PC-3 (cell line): ENCODE results near the gene STXBP5. TPM values are rescaled to one million over a fixed set of nuclear protein-coding genes. Genes with fewer than 3 reads are reported as not detected.

Source experiments
- ATAC-seq: fragments of 200-7000 bp; cut with Tn5 transposase; 2 replicates; pipeline ENCODE4 v1.9.1; 2020; ENCODE audit warnings: mild to moderate bottlenecking, moderate library complexity
- BruUV-seq: library from RNA; stranded (reverse); fragments of 400-500 nt; replicated peaks from 2 replicates; lab custom pipeline; 2021; lab: Mats Ljungman, UMichigan
- CTCF ChIA-PET: fragments of 300-600 bp; sonication (Branson Sonifier 250); formaldehyde crosslinking; loops from one replicate; lab custom pipeline; 2022; ENCODE audit warnings: antibody characterized with exemption; lab: Charles Lee
- POLR2A ChIA-PET: fragments of 300-600 bp; sonication (Branson Sonifier 250); formaldehyde crosslinking; loops from one replicate; lab custom pipeline; 2022; ENCODE audit warnings: antibody characterized with exemption; ENCODE audit not compliant: unreplicated experiment; lab: Charles Lee
- DNase-seq: peaks from one replicate; pipeline ENCODE4 v3.0.0-alpha.2; 2015
- H2AFZ ChIP-seq: fragments of 300-600 bp; sonication (generic); 2 replicates; pipeline ENCODE4 v1.6.0; 2016; ENCODE audit warnings: antibody characterized with exemption, low read length
- H3F3A ChIP-seq: fragments of 300-600 bp; sonication (generic); one replicate; pipeline ENCODE4 v1.6.0; 2017; ENCODE audit warnings: antibody characterized with exemption, low read length, control low read depth, mild to moderate bottlenecking; ENCODE audit not compliant: unreplicated experiment
- H3K27ac ChIP-seq: fragments of 300-600 bp; sonication (generic); 2 replicates; pipeline ENCODE4 v1.5.1; 2016; ENCODE audit warnings: mild to moderate bottlenecking, low read length
- H3K27me3 ChIP-seq: fragments of 300-600 bp; sonication (generic); 2 replicates; pipeline ENCODE4 v1.6.1; 2016; ENCODE audit warnings: low read length, mixed read lengths
- H3K36me3 ChIP-seq: fragments of 300-600 bp; sonication (generic); 2 replicates; pipeline ENCODE4 v1.6.1; 2016; ENCODE audit warnings: low read depth, mixed run types, low read length, mixed read lengths
- H3K4me1 ChIP-seq: fragments of 300-600 bp; sonication (generic); 2 replicates; pipeline ENCODE4 v1.5.1; 2016; ENCODE audit warnings: low read length; ENCODE audit not compliant: insufficient read depth
- H3K4me2 ChIP-seq: fragments of 300-600 bp; sonication (generic); 2 replicates; pipeline ENCODE4 v1.6.0; 2016; ENCODE audit warnings: low read length
- H3K4me3 ChIP-seq: fragments of 300-600 bp; sonication (generic); 2 replicates; pipeline ENCODE4 v1.5.1; 2016; ENCODE audit warnings: mild to moderate bottlenecking, low read length, mixed read lengths
- H3K79me2 ChIP-seq: fragments of 300-600 bp; sonication (generic); 2 replicates; pipeline ENCODE4 v1.6.1; 2017; ENCODE audit warnings: low read length, mixed read lengths
- H3K9ac ChIP-seq: fragments of 300-600 bp; sonication (generic); 2 replicates; pipeline ENCODE4 v1.6.0; 2016; ENCODE audit warnings: mild to moderate bottlenecking, low read length
- H3K9me2 ChIP-seq: fragments of 300-600 bp; sonication (generic); replicated peaks from 2 replicates; pipeline ENCODE4 v1.6.1; 2016; ENCODE audit warnings: mixed run types, low read length, mixed read lengths
- H3K9me3 ChIP-seq: fragments of 300-600 bp; sonication (generic); 2 replicates; pipeline ENCODE4 v1.6.1; 2016; ENCODE audit warnings: low read length, mixed read lengths
- H4K20me1 ChIP-seq: fragments of 300-600 bp; sonication (generic); 2 replicates; pipeline ENCODE4 v1.6.1; 2016; ENCODE audit warnings: low read length, mixed read lengths
- EZH2 ChIP-seq: fragments of 300-600 bp; sonication (generic); IDR thresholded peaks from one replicate; pipeline ENCODE4 v1.6.1; 2017; ENCODE audit warnings: antibody characterized with exemption, mild to moderate bottlenecking, low read length; ENCODE audit not compliant: unreplicated experiment
- EZH2phosphoT487 ChIP-seq: fragments of 300-600 bp; sonication (generic); IDR thresholded peaks from 2 replicates; pipeline ENCODE4 v1.6.1; 2018; ENCODE audit warnings: mild to moderate bottlenecking, antibody characterized with exemption, low read length, borderline replicate concordance
- intact Hi-C: fragments of 100-400 bp; cut with micrococcal nuclease; formaldehyde crosslinking; loops from 2 replicates; pipeline ENCODE4 v1.9.0; 2023
- total RNA-seq: library from RNA; depleted of rRNA; stranded (reverse); fragments of >200 nt; gene quantifications from 2 replicates; pipeline ENCODE4 v1.2.3, GENCODE V29; 2014
- TF ChIP-seq, protein P1 (sequence below): fragments of 300-600 bp; sonication (generic); conservative IDR thresholded peaks from 2 replicates; pipeline ENCODE4 v1.5.1; 2017; ENCODE audit warnings: antibody characterized with exemption, low read depth, mild to moderate bottlenecking, low read length

STXBP5 gene
- total RNA-seq, 1 experiment from 2014 or later = 12.9 TPM

DNA sequence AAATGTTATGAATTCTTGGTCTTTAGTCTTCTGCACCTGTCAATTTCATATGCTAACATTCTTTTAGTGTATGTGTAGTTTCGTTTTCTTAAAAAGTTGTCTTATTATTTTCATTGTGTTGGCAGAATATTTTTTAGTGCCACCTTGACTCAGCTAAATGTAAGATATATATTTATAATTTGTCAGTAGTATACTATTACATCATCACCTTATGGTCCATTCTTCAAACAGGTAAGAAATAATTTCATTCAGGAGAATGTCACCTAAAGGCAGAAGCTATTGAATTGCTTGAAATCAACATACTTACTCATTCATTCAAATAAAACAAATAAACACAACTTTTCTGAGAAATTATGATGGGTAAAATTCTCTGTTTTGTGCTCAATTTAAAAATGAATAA is 3.5 kb upstream of the STXBP5 start:
- ChIA-PET POLR2A (no interaction called here), CTCF (no interaction called here)
- Histone ChIP-seq H3K9ac (no peak overlapping the region), H3K4me3 (no peak overlapping the region), H3K27me3 (no peaks in the 10 kb centered on the region), H3K36me3 (no peaks in the 10 kb centered on the region), H3K4me2 (no peak overlapping the region), H3K27ac (no peak overlapping the region), H3K79me2 (peaks cover 20% of the 10 kb centered on the region), H3K9me3 (no peaks in the 10 kb centered on the region), H4K20me1 (no peaks in the 10 kb centered on the region), H3K9me2 (no peaks in the 10 kb centered on the region), H2AFZ (no peak overlapping the region), H3K4me1 (peaks cover 9% of the 10 kb centered on the region), H3F3A (no peaks in the 10 kb centered on the region)
- ATAC-seq = no peak
- BruUV-seq = no TSS peak
- intact Hi-C loops = loop anchor here (10.0 kb wide), 1 partner anchor 84 kb away; no protein-coding TSS in a partner anchor
- no peak for DNase-seq
- TF ChIP-seq EZH2phosphoT487 = no peak
- TF ChIP-seq, protein P1, sequence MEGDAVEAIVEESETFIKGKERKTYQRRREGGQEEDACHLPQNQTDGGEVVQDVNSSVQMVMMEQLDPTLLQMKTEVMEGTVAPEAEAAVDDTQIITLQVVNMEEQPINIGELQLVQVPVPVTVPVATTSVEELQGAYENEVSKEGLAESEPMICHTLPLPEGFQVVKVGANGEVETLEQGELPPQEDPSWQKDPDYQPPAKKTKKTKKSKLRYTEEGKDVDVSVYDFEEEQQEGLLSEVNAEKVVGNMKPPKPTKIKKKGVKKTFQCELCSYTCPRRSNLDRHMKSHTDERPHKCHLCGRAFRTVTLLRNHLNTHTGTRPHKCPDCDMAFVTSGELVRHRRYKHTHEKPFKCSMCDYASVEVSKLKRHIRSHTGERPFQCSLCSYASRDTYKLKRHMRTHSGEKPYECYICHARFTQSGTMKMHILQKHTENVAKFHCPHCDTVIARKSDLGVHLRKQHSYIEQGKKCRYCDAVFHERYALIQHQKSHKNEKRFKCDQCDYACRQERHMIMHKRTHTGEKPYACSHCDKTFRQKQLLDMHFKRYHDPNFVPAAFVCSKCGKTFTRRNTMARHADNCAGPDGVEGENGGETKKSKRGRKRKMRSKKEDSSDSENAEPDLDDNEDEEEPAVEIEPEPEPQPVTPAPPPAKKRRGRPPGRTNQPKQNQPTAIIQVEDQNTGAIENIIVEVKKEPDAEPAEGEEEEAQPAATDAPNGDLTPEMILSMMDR = no peak
- TF ChIP-seq EZH2 = no peak

DNA sequence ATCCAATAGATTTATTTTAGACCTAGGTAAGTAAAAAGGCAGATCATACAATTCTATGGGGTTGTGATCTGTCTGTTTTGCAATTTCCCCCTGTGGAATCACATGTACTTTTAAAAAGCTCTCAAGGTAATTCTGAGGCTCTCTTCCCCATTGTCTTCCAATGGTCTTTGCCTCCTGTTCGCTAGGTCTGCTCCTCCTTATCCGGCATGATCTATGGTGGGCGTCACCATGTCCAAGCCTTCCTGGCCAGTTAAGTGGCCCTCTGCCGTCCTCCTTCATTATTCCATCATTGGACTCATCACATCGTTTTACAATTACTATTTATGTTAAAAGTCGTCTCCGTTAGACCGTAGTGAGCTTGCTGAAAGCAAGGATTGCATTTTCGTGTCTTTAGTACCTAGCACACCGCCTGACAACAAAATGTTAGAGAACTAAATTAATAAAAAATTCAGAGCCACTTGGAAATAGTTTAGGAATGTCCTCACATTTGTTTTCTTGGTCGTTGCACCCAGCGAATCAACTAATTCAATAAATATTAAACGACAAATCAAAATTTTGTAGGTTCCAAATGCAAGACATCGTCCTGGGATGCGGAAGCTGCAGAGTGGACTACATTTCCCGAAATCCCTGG is 2.2 kb upstream of the STXBP5 start:
- CTCF ChIA-PET = no interaction called here

More for the DNA sequence above, 2.2 kb upstream of the STXBP5 start:
- no TSS peak for BruUV-seq
- Histone ChIP-seq H3F3A (no peaks in the 10 kb centered on the region), H3K9me3 (no peaks in the 10 kb centered on the region), H2AFZ (peak overlapping the region; percentile 97), H3K9ac (no peak overlapping the region), H3K27me3 (no peaks in the 10 kb centered on the region), H3K4me2 (peak overlapping the region; percentile 100), H3K36me3 (no peaks in the 10 kb centered on the region), H3K4me1 (peaks cover 6% of the 10 kb centered on the region; the same call in 1 of the 2 replicates), H3K9me2 (no peaks in the 10 kb centered on the region), H4K20me1 (no peaks in the 10 kb centered on the region), H3K4me3 (peak overlapping the region; percentile 85), H3K79me2 (peaks cover 33% of the 10 kb centered on the region), H3K27ac (no peak overlapping the region)
- POLR2A ChIA-PET = no interaction called here
- intact Hi-C loops = loop anchor here (2.0 to 10.0 kb wide), 5 partner anchors 29 to 287 kb away; no protein-coding TSS in a partner anchor
- TF ChIP-seq, protein P1 = no peak
- TF ChIP-seq EZH2 (no peak), EZH2phosphoT487 (no peak)
- ATAC-seq = no peak
- no peak for DNase-seq
